Caco-2 (cell line): ENCODE data around the gene SORBS1. TPM values are rescaled to one million over a fixed set of nuclear protein-coding genes. Genes with fewer than 3 reads are reported as not detected.

Experiments used
- BruUV-seq: library from RNA; stranded (reverse); fragments of 400-500 nt; replicated peaks from 2 replicates; lab custom pipeline; 2021; lab: Mats Ljungman, UMichigan
- CTCF ChIA-PET: fragments of 300-600 bp; sonication (Branson Sonifier 250); formaldehyde crosslinking; loops from one replicate; lab custom pipeline; 2022; ENCODE audit warnings: antibody characterized with exemption; lab: Charles Lee
- POLR2A ChIA-PET: fragments of 300-600 bp; sonication (Branson Sonifier 250); formaldehyde crosslinking; loops from one replicate; lab custom pipeline; 2022; ENCODE audit warnings: antibody characterized with exemption; lab: Charles Lee
- DNase-seq, 2 experiments: peaks; one replicate each; pipeline versions ENCODE4 v3.0.0 to v3.0.0-alpha.2; 2020 to 2022
- H3K27me3 ChIP-seq: replicated peaks from 2 replicates; pipeline ENCODE4 v1.6.0; 2011; ENCODE audit warnings: low read length; ENCODE audit not compliant: control insufficient read depth, insufficient read depth
- H3K36me3 ChIP-seq: 2 replicates; pipeline ENCODE4 v1.5.1; 2011; ENCODE audit warnings: low read length; ENCODE audit not compliant: control insufficient read depth, insufficient read depth
- H3K4me1 ChIP-seq: fragments of 250-450 bp; sonication (Bioruptor Pico); 2 replicates; pipeline ENCODE4 v1.5.1; 2020; ENCODE audit warnings: mild to moderate bottlenecking
- H3K4me3 ChIP-seq: 2 replicates; pipeline ENCODE4 v1.5.1; 2011; ENCODE audit warnings: low read depth, mild to moderate bottlenecking, control low read depth, low read length
- H3K9me3 ChIP-seq: fragments of 250-450 bp; sonication (Bioruptor Pico); 2 replicates; pipeline ENCODE4 v1.5.1; 2020; ENCODE audit warnings: mild to moderate bottlenecking, moderate library complexity
- H3K27ac Mint-ChIP-seq: one replicate; pipeline ENCODE4 v1.8.0; 2022; ENCODE audit warnings: mixed read lengths; ENCODE audit not compliant: unreplicated experiment
- H3K27me3 Mint-ChIP-seq: one replicate; pipeline ENCODE4 v1.8.0; 2022; ENCODE audit warnings: mixed read lengths; ENCODE audit not compliant: insufficient read depth, unreplicated experiment
- H3K36me3 Mint-ChIP-seq: one replicate; pipeline ENCODE4 v1.8.0; 2022; ENCODE audit warnings: mild to moderate bottlenecking, mixed read lengths; ENCODE audit not compliant: insufficient read depth, unreplicated experiment
- H3K4me1 Mint-ChIP-seq: one replicate; pipeline ENCODE4 v1.8.0; 2022; ENCODE audit warnings: low read depth, mixed read lengths; ENCODE audit not compliant: unreplicated experiment
- H3K4me3 Mint-ChIP-seq: one replicate; pipeline ENCODE4 v1.8.0; 2022; ENCODE audit warnings: mild to moderate bottlenecking, moderate library complexity, mixed read lengths; ENCODE audit not compliant: unreplicated experiment
- H3K9me3 Mint-ChIP-seq: one replicate; pipeline ENCODE4 v1.8.0; 2022; ENCODE audit warnings: mixed read lengths; ENCODE audit not compliant: unreplicated experiment
- CTCF ChIP-seq, 2 experiments: fragments of 200-600 bp in 1 of 2; IDR thresholded peaks; 1 replicate in 1 of 2; 2 replicates in 1 of 2; pipeline versions ENCODE4 v1.5.1 to v1.8.0; 2011 to 2022; ENCODE audit warnings: antibody characterized with exemption in 1 of 2, control low read depth in 1 of 2, inconsistent platforms in 1 of 2, low read depth in 1 of 2, low read length in 1 of 2, mild to moderate bottlenecking in 1 of 2, moderate library complexity in 1 of 2; ENCODE audit not compliant: insufficient read depth in 1 of 2, severe bottlenecking in 1 of 2, unreplicated experiment in 1 of 2
- intact Hi-C: fragments of 100-400 bp; cut with micrococcal nuclease; formaldehyde crosslinking; loops from one replicate; pipeline ENCODE4 v1.10.0; 2022; ENCODE audit not compliant: unreplicated experiment
- total RNA-seq: library from RNA; stranded (reverse); gene quantifications from 2 replicates; pipeline ENCODE4 v1.2.3, GENCODE V29; 2022

The SORBS1 gene
- total RNA-seq, 1 experiment from 2014 or later: 39.3 TPM

- Mint-ChIP-seq H3K4me3 (no peak overlapping the region), H3K27ac (no peak overlapping the region), H3K27me3 (no peaks in the 10 kb centered on the region), H3K36me3 (peaks cover 20% of the 10 kb centered on the region), H3K9me3 (no peaks in the 10 kb centered on the region), H3K4me1 (no peaks in the 10 kb centered on the region)
- H3K4me1 ChIP-seq: no peaks in the 10 kb centered on the region
- no TSS peak for BruUV-seq
- CTCF ChIA-PET: no interaction called here
- no peaks in the 10 kb centered on the region for H3K27me3 ChIP-seq
- POLR2A ChIA-PET: no interaction called here
- TF ChIP-seq CTCF (IDR thresholded peaks at IDR 0.05; ENCODE audit: insufficient read depth in 1 of 2, low read depth in 1 of 2, low read length in 1 of 2, severe bottlenecking in 1 of 2, unreplicated experiment in 1 of 2): no peak
- no peak for DNase-seq
- H3K4me3 ChIP-seq: no peak overlapping the region
- intact Hi-C loops: no loop called here
- peaks cover 10% of the 10 kb centered on the region for H3K36me3 ChIP-seq
- no peaks in the 10 kb centered on the region for H3K9me3 ChIP-seq
Measured at GRCh38 chr10:95395947-95396449, 165.2 kb downstream of the SORBS1 start.

- Mint-ChIP-seq H3K36me3 (peaks cover 20% of the 10 kb centered on the region), H3K4me1 (peaks cover 4% of the 10 kb centered on the region), H3K27me3 (no peaks in the 10 kb centered on the region), H3K27ac (no peak overlapping the region), H3K4me3 (no peak overlapping the region), H3K9me3 (no peaks in the 10 kb centered on the region)
- no peak for TF ChIP-seq CTCF (IDR thresholded peaks at IDR 0.05; ENCODE audit: insufficient read depth in 1 of 2, low read depth in 1 of 2, low read length in 1 of 2, severe bottlenecking in 1 of 2, unreplicated experiment in 1 of 2)
- H3K36me3 ChIP-seq: peaks cover 12% of the 10 kb centered on the region
- DNase-seq: no peak
- CTCF ChIA-PET: no interaction called here
- BruUV-seq: no TSS peak
- H3K9me3 ChIP-seq: no peaks in the 10 kb centered on the region
- POLR2A ChIA-PET: no interaction called here
- intact Hi-C loops: no loop called here
- H3K4me1 ChIP-seq: no peaks in the 10 kb centered on the region
- H3K4me3 ChIP-seq: no peak overlapping the region
- no peaks in the 10 kb centered on the region for H3K27me3 ChIP-seq
Measured at GRCh38 chr10:95394161-95394880, 166.8 kb downstream of the SORBS1 start.

- TF ChIP-seq CTCF (IDR thresholded peaks at IDR 0.05; ENCODE audit: insufficient read depth in 1 of 2, low read depth in 1 of 2, low read length in 1 of 2, severe bottlenecking in 1 of 2, unreplicated experiment in 1 of 2): no peak
- BruUV-seq: no TSS peak
- H3K36me3 Mint-ChIP-seq: peaks cover 12% of the 10 kb centered on the region
- no peak overlapping the region for H3K27ac Mint-ChIP-seq
- DNase-seq: no peak
- intact Hi-C loops: no loop called here
- no peaks in the 10 kb centered on the region for H3K27me3 Mint-ChIP-seq
- POLR2A ChIA-PET: no interaction called here
- peaks cover 9% of the 10 kb centered on the region for H3K4me1 Mint-ChIP-seq
- no peak overlapping the region for H3K4me3 Mint-ChIP-seq
- Histone ChIP-seq H3K4me1 (no peaks in the 10 kb centered on the region), H3K36me3 (peaks cover 11% of the 10 kb centered on the region), H3K9me3 (no peaks in the 10 kb centered on the region), H3K27me3 (no peaks in the 10 kb centered on the region), H3K4me3 (no peak overlapping the region)
- CTCF ChIA-PET: interaction anchor here (0.7 kb wide), 1 partner anchor 28 kb away, joined by 7 read pairs; no protein-coding TSS in a partner anchor
- no peaks in the 10 kb centered on the region for H3K9me3 Mint-ChIP-seq
Measured at GRCh38 chr10:95392681-95393164, 168.4 kb downstream of the SORBS1 start.
